Heart left ventricle (tissue), 16 donors: Measurements from ENCODE around the gene TTC16. TPM values are rescaled to one million over a fixed set of nuclear protein-coding genes. Genes with fewer than 3 reads are reported as not detected.

Experiments
- ATAC-seq, 4 donors: fragments of 200-7000 bp; cut with Tn5 transposase; one replicate each; pipeline ENCODE4 v1.9.1; 2020 to 2022; ENCODE audit warnings: moderate library complexity in 4 of 4, mild to moderate bottlenecking in 3 of 4, moderate number of reproducible peaks in 1 of 4
- DNase-seq, 5 donors: peaks; one replicate each; pipeline ENCODE4 v3.0.0-alpha.2; 2020
- H3K27ac ChIP-seq, 12 donors: fragments of 200-600 bp; sonication (generic) in 4 of 12; one replicate each; pipeline versions ENCODE4 v1.5.0 to v1.8.0; 2016 to 2022; ENCODE audit warnings: mild to moderate bottlenecking in 2 of 12
- H3K27me3 ChIP-seq, 9 donors: fragments of 200-600 bp; sonication (generic) in 2 of 9; one replicate each; pipeline versions ENCODE4 v1.5.1 to v1.8.0; 2016 to 2022; ENCODE audit warnings: mild to moderate bottlenecking in 3 of 9
- H3K36me3 ChIP-seq, 9 donors: fragments of 200-600 bp; sonication (generic) in 2 of 9; one replicate each; pipeline versions ENCODE4 v1.5.0 to v1.8.0; 2018 to 2022; ENCODE audit warnings: mild to moderate bottlenecking in 2 of 9
- H3K4me1 ChIP-seq, 12 donors: fragments of 200-600 bp; sonication (generic) in 4 of 12; one replicate each; pipeline versions ENCODE4 v1.5.0 to v1.8.0; 2016 to 2022; ENCODE audit warnings: mild to moderate bottlenecking in 3 of 12
- H3K4me3 ChIP-seq, 12 donors: fragments of 200-600 bp; sonication (generic) in 4 of 12; one replicate each; pipeline versions ENCODE4 v1.5.0 to v1.8.0; 2017 to 2022; ENCODE audit warnings: mild to moderate bottlenecking in 9 of 12, moderate library complexity in 4 of 12
- H3K9me3 ChIP-seq, 12 donors: fragments of 200-600 bp; sonication (generic) in 4 of 12; one replicate each; pipeline versions ENCODE4 v1.5.0 to v1.8.0; 2016 to 2022; ENCODE audit warnings: mild to moderate bottlenecking in 1 of 12
- POLR2A ChIP-seq, 2 donors: fragments of 450-650 bp; IDR thresholded peaks; one replicate each; pipeline ENCODE4 v1.6.1; 2017; ENCODE audit warnings: antibody characterized with exemption in 2 of 2, mild to moderate bottlenecking in 2 of 2, moderate library complexity in 2 of 2
- whole genome bisulfite sequencing, 4 donors: extraction: QIAGEN DNeasy Blood & Tissue Kit in 2 of 4; methylation state at CpG; one replicate each; pipeline versions ENCODE4 v1.1.5 to v1.1.7; 2013 to 2018; 5-methylcytosine and 5-hydroxymethylcytosine counted together
- intact Hi-C, 10 donors: fragments of 100-400 bp; cut with DNase I; formaldehyde crosslinking; loops; one replicate each; pipeline versions ENCODE4 v1.11.1 to v1.14.2; 2022
- polyA plus RNA-seq, 2 donors: library from polyadenylated mRNA; stranded (reverse); fragments of 200-250 nt; gene quantifications; one replicate each; pipeline ENCODE4 v1.2.3, GENCODE V29; 2013
- total RNA-seq, 9 donors: library from RNA; depleted of rRNA in 2 of 9; stranded (reverse); fragments of >200 nt in 2 of 9; fragmentation: NEBNext Ultra II Directional in 3 of 9; extraction: Animal tissue kit (Norgen Biotek cat#: 25700) in 3 of 9; gene quantifications; one replicate each; pipeline versions ENCODE4 v1.1.0 to v1.2.4, GENCODE V29; 2016 to 2023
- TF ChIP-seq, protein P1 (sequence below), 12 donors: fragments of 200-600 bp; sonication (generic) in 4 of 12; IDR thresholded peaks; one replicate each; pipeline versions ENCODE4 v1.5.0 to v1.8.0; 2018 to 2022; ENCODE audit warnings: antibody characterized with exemption in 12 of 12, mild to moderate bottlenecking in 5 of 12
- donor health status: ischemic (EF 13 %, LVEDD 7.1; RV severe dilation, severe dysfunction).
- donor health status: healthy with polysubstance abuse.
- donor health status: DM: no; HTN: yes; CAD: no.
- donor health status: DM: no; HTN: no; CAD: no.
- donor health status: ischemic (EF 25% LVEDD 6.9; RV normal size, moderate dysfunction).
- donor health status: ischemic (EF 25% LVEDD 5.7; RV mildly dilated, moderate dysfunction).
- donor health status: healthy.
- donor health status: DM: yes; HTN: yes; CAD: no.
- donor health status: ischemic (EF 35%, LVEDD 5.7; RV mildly dilated, moderate dysfunction).
- donor health status: nonischemic (EF 11% LVEDD 7.7; RV severe dilation, severe dysfunction).
- donor health status: DM: yes; HTN: yes; CAD: no.
- donor health status: PGD.
- donor health status: ischemic (EF 29% LVEDD 5.4; RV normal size, mild dysfunction).
- donor health status: nonischemic (EF 23%, LVEDD 6.1; RV moderate dilation, normal function).

Gene TTC16
- total and polyA plus RNA-seq, 11 donors: 0.09 to 0.61 (median 0.27) TPM; not detected in 2

- no peaks in the 10 kb centered on the region for H3K9me3 ChIP-seq
- no peaks in the 10 kb centered on the region for H3K4me1 ChIP-seq
- no peaks in the 10 kb centered on the region for H3K27me3 ChIP-seq
- 92 to 96% (median 93%) methylated on average over 23 of the region's 23 CpGs for WGBS, 4 donors
- H3K27ac ChIP-seq: no peak overlapping the region
- H3K36me3 ChIP-seq: peaks cover 0 to 99% (median 83%) of the 10 kb centered on the region in 9 donors
- TF ChIP-seq, protein P1, sequence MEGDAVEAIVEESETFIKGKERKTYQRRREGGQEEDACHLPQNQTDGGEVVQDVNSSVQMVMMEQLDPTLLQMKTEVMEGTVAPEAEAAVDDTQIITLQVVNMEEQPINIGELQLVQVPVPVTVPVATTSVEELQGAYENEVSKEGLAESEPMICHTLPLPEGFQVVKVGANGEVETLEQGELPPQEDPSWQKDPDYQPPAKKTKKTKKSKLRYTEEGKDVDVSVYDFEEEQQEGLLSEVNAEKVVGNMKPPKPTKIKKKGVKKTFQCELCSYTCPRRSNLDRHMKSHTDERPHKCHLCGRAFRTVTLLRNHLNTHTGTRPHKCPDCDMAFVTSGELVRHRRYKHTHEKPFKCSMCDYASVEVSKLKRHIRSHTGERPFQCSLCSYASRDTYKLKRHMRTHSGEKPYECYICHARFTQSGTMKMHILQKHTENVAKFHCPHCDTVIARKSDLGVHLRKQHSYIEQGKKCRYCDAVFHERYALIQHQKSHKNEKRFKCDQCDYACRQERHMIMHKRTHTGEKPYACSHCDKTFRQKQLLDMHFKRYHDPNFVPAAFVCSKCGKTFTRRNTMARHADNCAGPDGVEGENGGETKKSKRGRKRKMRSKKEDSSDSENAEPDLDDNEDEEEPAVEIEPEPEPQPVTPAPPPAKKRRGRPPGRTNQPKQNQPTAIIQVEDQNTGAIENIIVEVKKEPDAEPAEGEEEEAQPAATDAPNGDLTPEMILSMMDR (IDR thresholded peaks at IDR 0.05): no peak
- TF ChIP-seq POLR2A (IDR thresholded peaks at IDR 0.05): no peak
- intact Hi-C loops: no loop called here
- DNase-seq (no peak), ATAC-seq (no peak)
- H3K4me3 ChIP-seq: no peak overlapping the region
Measured at GRCh38 chr9:127682351-127683136, 33.3 kb upstream of the TTC16 start.

DNA sequence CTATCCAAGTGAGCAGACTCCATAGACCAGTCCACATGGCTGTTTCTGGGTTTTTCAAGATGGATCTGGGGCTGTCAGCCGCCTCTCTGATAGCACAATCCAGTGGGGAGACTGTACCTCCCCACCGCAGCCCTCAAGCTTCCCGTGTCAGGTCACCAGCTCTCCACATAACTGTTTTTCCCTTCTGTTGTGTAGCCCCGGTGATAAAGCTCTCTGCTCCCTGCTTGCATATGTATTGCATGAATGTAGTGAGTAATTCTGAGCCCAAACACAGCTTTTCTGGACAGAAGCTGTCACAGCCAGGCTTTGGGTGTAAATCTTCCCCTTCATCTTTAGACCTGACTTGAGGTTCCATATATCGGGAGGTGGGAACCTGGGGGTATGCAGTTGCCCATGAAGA lies 32.2 kb upstream of the TTC16 start:
- WGBS, 4 donors: 89 to 94% (median 91%) methylated on average over 5 of the region's 5 CpGs

DNA sequence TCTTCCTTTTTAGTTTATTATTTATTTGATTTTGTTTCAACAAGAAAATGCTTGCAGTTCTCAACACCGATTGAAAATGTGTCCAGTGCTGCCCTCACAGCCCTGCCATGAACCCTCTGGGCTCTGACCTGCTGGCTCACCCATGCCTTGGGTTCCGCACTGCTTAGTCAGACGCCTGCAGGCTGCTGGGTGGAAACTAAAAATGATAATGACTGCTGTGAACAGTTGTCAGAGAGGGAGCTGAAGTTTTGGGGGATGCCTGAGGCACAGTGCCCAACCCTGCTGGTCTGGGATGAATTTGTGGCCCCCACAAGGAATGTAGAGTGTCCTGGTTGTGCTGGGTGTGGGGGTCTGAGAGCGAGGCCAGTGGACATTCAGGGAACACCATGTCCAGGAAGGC lies 31.3 kb upstream of the TTC16 start:
- Histone ChIP-seq H3K4me3 (no peak overlapping the region), H3K27me3 (no peaks in the 10 kb centered on the region), H3K27ac (no peak overlapping the region), H3K36me3 (peaks cover 0 to 97% (median 80%) of the 10 kb centered on the region in 9 donors), H3K4me1 (no peaks in the 10 kb centered on the region), H3K9me3 (no peaks in the 10 kb centered on the region)
- intact Hi-C loops: no loop called here
- ATAC-seq: no peak
- no peak for TF ChIP-seq POLR2A (IDR thresholded peaks at IDR 0.05)
- TF ChIP-seq, protein P1 (IDR thresholded peaks at IDR 0.05): no peak
- WGBS, 4 donors: 84 to 94% (median 90%) methylated on average over 4 of the region's 4 CpGs
- DNase-seq: no peak

More for the DNA sequence above, 32.2 kb upstream of the TTC16 start:
- TF ChIP-seq POLR2A (IDR thresholded peaks at IDR 0.05): no peak
- TF ChIP-seq, protein P1 (IDR thresholded peaks at IDR 0.05): no peak
- DNase-seq (no peak), ATAC-seq (no peak)
- Histone ChIP-seq H3K27me3 (no peaks in the 10 kb centered on the region), H3K4me3 (no peak overlapping the region), H3K9me3 (no peaks in the 10 kb centered on the region), H3K4me1 (no peaks in the 10 kb centered on the region), H3K36me3 (peaks cover 0 to 100% (median 79%) of the 10 kb centered on the region in 9 donors), H3K27ac (no peak overlapping the region)
- intact Hi-C loops: no loop called here

- Histone ChIP-seq H3K4me1 (no peaks in the 10 kb centered on the region), H3K4me3 (no peak overlapping the region), H3K9me3 (no peaks in the 10 kb centered on the region), H3K36me3 (peaks cover 0 to 97% (median 76%) of the 10 kb centered on the region in 9 donors), H3K27ac (no peak overlapping the region), H3K27me3 (no peaks in the 10 kb centered on the region)
- 88 to 96% (median 92%) methylated on average over 6 of the region's 6 CpGs for WGBS, 4 donors
- intact Hi-C loops: no loop called here
- TF ChIP-seq POLR2A (IDR thresholded peaks at IDR 0.05): no peak
- TF ChIP-seq, protein P1 (IDR thresholded peaks at IDR 0.05): no peak
- DNase-seq: no peak
- no peak for ATAC-seq
Measured at GRCh38 chr9:127686461-127687393, 29.2 kb upstream of the TTC16 start.
